ENCODE data around the gene TRIOBP. TPM values are rescaled to one million over a fixed set of nuclear protein-coding genes. Genes with fewer than 3 reads are reported as not detected.

TRIOBP gene
- total RNA-seq, 2 donors from 2014 or later = 74.7 to 82.2 TPM

DNA sequence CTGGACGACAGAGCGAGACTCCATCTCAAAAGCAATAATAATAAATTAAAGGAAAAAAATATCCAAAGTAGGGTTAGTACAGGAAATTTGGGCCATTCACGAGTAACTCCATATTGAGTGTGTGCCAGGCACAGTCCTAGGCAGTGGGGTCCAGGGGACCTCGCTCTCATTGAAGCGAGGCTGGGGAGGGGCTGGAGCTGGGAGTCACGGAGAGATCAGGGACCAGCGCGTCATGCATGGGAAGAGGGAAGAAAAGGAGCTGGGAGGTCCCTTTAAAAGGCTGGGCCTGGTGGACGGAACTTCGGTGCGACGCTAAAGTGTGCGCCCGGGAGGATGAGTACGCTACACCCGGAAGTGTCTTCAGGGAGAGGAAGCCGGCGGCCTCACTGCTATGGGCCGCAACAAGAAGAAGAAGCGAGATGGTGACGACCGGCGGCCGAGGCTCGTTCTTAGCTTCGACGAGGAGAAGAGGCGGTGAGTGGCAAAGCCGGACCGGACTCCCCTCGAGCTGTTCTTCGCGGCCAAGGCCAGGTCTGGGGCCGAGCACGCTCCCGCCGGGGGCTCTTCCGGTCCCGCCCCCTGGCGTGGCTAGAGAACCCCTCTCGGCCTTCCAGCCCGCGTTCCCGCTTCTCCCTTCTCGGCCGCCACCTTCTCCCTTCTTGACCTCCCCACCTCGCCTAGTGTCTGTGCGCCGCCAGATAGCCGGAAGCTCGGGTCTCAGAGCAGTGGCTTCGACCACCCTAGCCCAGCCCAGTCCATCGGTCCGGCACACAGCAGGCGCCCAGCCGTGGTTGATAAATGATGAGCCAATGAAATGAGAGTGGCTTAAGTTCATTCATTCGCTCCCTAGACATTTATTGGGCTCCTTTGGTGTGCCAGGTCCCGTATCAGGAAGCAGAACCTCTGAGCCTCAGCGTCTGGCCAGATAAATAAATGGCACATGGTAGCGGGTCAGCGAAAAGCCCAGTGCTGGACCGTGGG is 10.6 kb upstream of the TRIOBP start, which contains the start of gene NOL12:
Gene NOL12 (plus strand): TSS at position 342 of the 981 bp plus-strand sequence. CDS start 50 bp downstream, at position 392.
- Histone ChIP-seq H3K36me3 (ENCODE audit: control insufficient read depth, insufficient read depth, low read length) (peaks cover 10% of the 10 kb centered on the region), H3K27ac (ENCODE audit: low read depth, low read length) (no peak within 1 kb of the TSS), H3K4me3 (ENCODE audit: low read length) (peak within 1 kb of the TSS; percentile 91), H3K27me3 (ENCODE audit: control insufficient read depth, insufficient read depth, low read length, poor library complexity, severe bottlenecking) (no peaks in the 10 kb centered on the region), H3K9me3 (ENCODE audit: control insufficient read depth, low read length) (no peaks in the 10 kb centered on the region), H3K4me1 (ENCODE audit: control insufficient read depth, insufficient read depth, low read length) (no peaks in the 10 kb centered on the region), H3K9ac (ENCODE audit: extremely low read depth, low read length, poor library complexity, severe bottlenecking) (peak within 1 kb of the TSS; percentile 68)
- no peaks in the 10 kb centered on the region for H3K27me3 Mint-ChIP-seq (ENCODE audit: insufficient read depth)
- H3K36me3 Mint-ChIP-seq (ENCODE audit: low read depth) = peaks cover 19% of the 10 kb centered on the region
- no peak for TF ChIP-seq CTCF (conservative IDR thresholded peaks at IDR 0.05)
- H3K4me3 Mint-ChIP-seq = peak within 1 kb of the TSS; percentile 95
- 1 to 2% methylated on average over 20 to 60 of the region's 62 CpGs for WGBS, 2 experiments (ENCODE audit: insufficient coverage in 1 of 2, insufficient read length in 1 of 2)
- peaks cover 5% of the 10 kb centered on the region for H3K4me1 Mint-ChIP-seq
- no peaks in the 10 kb centered on the region for H3K9me3 Mint-ChIP-seq
- peak; percentile 95 for DNase-seq
- H3K27ac Mint-ChIP-seq = peak within 1 kb of the TSS; percentile 96

- peaks cover 20% of the 10 kb centered on the region for H3K36me3 ChIP-seq (ENCODE audit: control insufficient read depth, insufficient read depth, low read length)
- no peak for DNase-seq
- no peaks in the 10 kb centered on the region for H3K9me3 Mint-ChIP-seq
- 93 to 94% methylated on average over 3 to 7 of the region's 7 CpGs for WGBS, 2 experiments (ENCODE audit: insufficient coverage in 1 of 2, insufficient read length in 1 of 2)
- no peak overlapping the region for H3K27ac Mint-ChIP-seq
- no peak overlapping the region for H3K4me3 Mint-ChIP-seq
- no peak for TF ChIP-seq CTCF (conservative IDR thresholded peaks at IDR 0.05)
- H3K4me1 Mint-ChIP-seq = peaks cover 5% of the 10 kb centered on the region
- no peaks in the 10 kb centered on the region for H3K4me1 ChIP-seq (ENCODE audit: control insufficient read depth, insufficient read depth, low read length)
- no peak overlapping the region for H3K27ac ChIP-seq (ENCODE audit: low read depth, low read length)
- H3K36me3 Mint-ChIP-seq (ENCODE audit: low read depth) = peaks cover 40% of the 10 kb centered on the region
- no peaks in the 10 kb centered on the region for H3K27me3 Mint-ChIP-seq (ENCODE audit: insufficient read depth)
- H3K9ac ChIP-seq (ENCODE audit: extremely low read depth, low read length, poor library complexity, severe bottlenecking) = no peak overlapping the region
- H3K9me3 ChIP-seq (ENCODE audit: control insufficient read depth, low read length) = no peaks in the 10 kb centered on the region
- H3K4me3 ChIP-seq (ENCODE audit: low read length) = no peak overlapping the region
- H3K27me3 ChIP-seq (ENCODE audit: control insufficient read depth, insufficient read depth, low read length, poor library complexity, severe bottlenecking) = no peaks in the 10 kb centered on the region
These were observed 6.4 kb upstream of the TRIOBP start for GRCh38 chr22:37690407-37690806.

- H3K27ac Mint-ChIP-seq = no peak overlapping the region
- peaks cover 41% of the 10 kb centered on the region for H3K36me3 Mint-ChIP-seq (ENCODE audit: low read depth)
- H3K36me3 ChIP-seq (ENCODE audit: control insufficient read depth, insufficient read depth, low read length) = peaks cover 20% of the 10 kb centered on the region
- H3K4me3 ChIP-seq (ENCODE audit: low read length) = no peak overlapping the region
- WGBS, 2 experiments (ENCODE audit: insufficient coverage in 1 of 2, insufficient read length in 1 of 2) = 95 to 96% methylated on average over 4 to 18 of the region's 18 CpGs
- peaks cover 6% of the 10 kb centered on the region for H3K4me1 Mint-ChIP-seq
- no peak for DNase-seq
- H3K27me3 Mint-ChIP-seq (ENCODE audit: insufficient read depth) = no peaks in the 10 kb centered on the region
- H3K9ac ChIP-seq (ENCODE audit: extremely low read depth, low read length, poor library complexity, severe bottlenecking) = no peak overlapping the region
- TF ChIP-seq CTCF (conservative IDR thresholded peaks at IDR 0.05) = no peak
- H3K27me3 ChIP-seq (ENCODE audit: control insufficient read depth, insufficient read depth, low read length, poor library complexity, severe bottlenecking) = no peaks in the 10 kb centered on the region
- H3K4me3 Mint-ChIP-seq = no peak overlapping the region
- no peaks in the 10 kb centered on the region for H3K4me1 ChIP-seq (ENCODE audit: control insufficient read depth, insufficient read depth, low read length)
- H3K27ac ChIP-seq (ENCODE audit: low read depth, low read length) = no peak overlapping the region
- H3K9me3 ChIP-seq (ENCODE audit: control insufficient read depth, low read length) = no peaks in the 10 kb centered on the region
- H3K9me3 Mint-ChIP-seq = no peaks in the 10 kb centered on the region
These were observed 5.8 kb upstream of the TRIOBP start for GRCh38 chr22:37690901-37691504.

Measured in endodermal cell (in vitro differentiated cells).